NCI-H69 (cell line): ENCODE data around the gene MAPK4.

Source experiments
- DNase-seq: peaks from one replicate; lab custom pipeline; 2025; lab: John Stamatoyannopoulos, UW

MAPK4 gene

DNA sequence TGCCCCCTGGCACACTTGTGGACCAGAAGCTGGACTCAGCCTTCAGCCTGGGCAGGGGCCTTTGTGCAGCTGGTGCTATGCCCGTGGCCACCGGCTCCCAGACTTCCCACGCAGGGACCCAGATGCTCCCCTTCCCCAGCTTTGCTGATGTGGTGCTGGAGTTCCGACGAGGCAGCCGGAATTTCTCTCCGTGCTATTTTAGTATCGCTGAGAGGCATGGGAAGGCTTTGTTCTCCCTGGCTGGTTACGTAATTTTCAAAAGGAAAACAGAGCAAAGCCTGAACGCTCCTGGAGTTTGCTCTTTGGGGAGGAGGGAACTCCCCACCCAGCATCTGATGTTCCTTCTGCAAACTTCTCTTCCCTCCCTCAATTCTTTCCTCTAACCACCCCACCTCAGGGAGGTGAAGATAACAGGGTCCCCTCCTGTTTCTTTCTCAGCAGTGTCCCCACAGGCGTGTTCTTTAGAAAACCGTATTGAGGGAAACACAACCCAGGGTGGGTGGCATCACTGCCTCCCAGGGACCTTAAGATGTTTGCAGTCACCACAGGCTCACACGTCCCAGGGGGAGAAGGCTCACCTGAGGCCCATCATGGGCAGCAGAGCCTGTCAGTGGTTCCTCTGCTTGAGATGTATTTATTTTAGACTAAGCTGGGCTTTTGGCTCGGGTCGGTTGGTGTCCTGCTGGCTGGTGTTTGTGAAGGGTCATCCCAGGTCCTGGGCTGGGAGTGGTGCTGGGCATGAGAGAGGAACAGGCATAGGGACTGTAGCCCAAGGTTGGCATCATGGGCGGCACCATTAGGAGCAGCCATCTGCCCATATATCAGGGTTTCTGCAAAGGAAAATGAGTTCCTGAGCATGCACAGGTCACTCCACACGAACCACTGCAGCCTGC lies 95.0 kb downstream of the MAPK4 start:
- DNase-seq, result peak; percentile 95

DNA sequence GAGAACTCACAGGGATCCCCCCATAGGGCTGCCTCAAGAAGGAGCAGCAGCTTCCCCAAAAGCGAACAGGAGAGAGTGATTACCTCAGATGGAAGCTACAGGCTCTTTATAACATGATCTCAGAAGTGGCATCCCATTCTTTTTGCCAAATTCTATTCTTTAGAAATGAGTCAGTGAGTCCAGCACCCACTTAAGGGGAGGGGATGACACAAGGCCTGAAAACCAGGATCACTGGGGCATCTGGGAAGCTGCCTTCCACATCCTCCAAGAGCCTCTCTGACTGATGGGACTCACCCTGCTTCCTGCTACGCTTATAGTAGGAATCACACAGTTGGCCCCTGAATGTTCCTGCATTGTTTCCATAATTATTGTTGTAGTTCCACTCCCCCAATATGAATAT lies 96.5 kb downstream of the MAPK4 start:
- no peak for DNase-seq

DNA sequence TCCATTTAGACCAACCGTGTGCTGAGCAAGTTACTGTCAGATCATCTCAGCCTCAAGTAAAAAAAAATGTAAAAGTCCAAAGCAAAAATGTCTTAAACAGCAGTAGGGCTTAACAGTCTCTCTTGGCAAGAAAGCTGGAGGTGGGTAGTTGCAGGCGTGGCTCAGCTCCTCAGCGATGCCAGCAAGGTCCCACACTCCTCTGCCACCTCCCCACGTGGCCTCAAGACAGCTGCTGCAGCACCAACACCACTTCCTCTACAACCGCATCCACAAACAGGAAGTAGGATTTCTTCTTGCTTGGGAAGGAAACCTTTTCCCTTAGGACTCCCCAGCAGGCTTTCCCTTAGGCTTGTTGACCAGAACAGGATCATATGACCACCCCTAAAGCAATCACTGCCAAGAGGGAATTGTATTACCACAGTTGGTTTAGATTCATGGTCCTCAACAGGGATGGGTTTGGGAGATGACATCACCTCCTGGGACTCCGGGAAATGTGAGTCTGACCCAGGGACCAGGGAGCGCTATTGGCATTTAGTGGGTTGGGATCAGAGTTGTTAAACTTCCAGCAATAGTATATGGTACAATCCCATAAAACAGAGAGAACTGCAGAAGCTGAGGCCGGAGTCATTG lies 97.1 kb downstream of the MAPK4 start:
- peak; percentile 56 for DNase-seq

DNA sequence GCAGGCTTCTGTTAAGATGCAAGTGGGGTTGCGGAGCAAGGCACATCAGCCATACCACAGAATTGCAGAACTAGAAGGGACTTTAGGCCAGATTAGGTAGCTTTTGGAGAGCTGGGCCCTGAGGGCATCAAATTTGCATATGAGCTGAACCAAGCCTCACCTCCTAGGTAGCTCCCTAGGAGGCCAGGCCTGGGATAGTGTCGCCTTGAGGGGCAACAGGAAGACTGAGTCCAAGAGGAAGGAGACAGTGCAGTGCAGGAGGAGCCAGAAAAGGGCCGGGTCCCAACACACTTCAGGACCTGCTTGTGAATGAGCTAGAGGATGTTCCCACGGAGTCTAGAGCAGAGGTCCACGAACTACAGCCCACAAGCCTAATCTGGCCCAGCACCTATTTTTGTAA lies 98.7 kb downstream of the MAPK4 start:
- no peak for DNase-seq

DNA sequence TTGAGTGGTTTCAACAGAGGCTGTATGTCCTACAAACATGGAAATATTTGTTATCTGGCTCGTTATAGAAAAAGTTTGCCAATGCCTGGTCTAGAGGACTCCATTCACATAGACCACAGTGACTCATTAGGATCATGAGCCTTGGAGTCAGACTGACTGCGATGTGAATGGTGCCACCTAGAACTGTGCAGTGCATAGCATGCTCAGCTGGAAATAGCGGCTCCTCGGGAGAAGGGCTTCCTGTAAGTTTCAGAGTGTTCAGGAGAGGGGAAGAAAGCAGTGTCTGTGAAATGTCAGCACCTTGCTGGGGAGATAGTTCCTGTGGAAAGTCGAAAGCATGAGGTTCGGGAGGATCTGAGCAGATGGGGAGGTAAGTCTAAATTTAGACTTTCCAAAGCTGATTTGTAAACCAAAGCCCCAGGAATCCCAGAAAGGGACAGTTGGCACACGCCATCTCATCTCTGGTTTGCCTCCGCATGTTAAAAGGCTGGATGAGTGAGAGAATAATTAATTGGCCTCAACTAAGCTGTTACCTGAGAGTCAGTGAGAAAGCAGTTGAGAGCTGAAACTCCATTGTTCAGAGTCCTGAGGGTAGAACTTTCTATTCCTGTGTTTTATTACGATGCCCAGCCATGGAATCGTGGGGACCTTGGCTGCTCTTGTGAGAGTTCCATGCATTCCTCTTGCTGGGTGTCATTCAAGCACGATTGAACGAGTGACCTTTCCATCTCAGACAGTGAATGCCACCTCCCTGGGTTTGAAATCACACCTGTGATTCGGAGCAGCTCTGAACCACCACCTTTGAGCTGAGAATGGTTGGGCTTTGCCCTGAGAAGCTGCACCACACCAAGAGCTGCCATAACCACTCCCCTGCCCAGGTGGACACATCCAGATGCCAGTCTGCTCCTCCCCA lies 99.5 kb downstream of the MAPK4 start:
- peak; percentile 51 for DNase-seq

DNA sequence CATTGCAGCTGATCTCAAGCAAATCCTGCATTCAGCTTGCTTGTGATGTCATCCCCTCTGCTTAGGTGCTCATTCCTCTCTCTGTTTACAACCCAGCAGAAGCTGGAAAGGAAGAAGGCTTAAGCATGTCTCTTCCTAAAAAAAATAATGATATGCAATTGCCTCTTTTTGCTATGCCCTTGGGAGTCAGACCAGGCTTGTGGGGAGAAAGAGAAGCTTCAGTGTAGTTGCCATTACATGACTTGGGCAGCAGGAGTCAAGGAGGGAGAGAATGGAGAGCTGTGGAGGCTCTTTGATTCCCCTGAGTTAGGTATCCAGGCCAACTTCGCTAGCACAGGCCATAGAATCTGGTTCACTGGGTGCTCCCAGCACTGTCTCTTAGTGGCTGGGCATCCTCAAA lies 101.1 kb downstream of the MAPK4 start:
- no peak for DNase-seq

DNA sequence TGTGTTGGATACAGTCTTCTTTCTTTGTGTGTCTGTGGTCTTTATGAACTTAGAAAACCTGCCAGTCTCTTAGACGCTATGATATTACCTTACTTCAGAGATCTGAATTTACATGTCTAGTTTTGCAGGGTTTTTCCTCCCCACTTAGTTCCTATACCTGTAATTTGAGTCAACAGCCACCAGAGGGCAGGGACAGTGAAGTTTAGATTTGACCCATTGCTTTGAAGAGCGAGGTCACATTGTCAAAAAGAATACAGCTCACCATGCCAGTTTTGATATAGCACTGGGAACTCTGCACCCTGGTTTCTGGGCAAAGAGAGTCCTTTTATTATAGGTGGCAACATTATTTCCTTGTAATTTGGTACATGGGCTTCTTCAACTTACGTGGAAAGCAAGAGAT lies 102.3 kb downstream of the MAPK4 start:
- DNase-seq, result peak; percentile 51

DNA sequence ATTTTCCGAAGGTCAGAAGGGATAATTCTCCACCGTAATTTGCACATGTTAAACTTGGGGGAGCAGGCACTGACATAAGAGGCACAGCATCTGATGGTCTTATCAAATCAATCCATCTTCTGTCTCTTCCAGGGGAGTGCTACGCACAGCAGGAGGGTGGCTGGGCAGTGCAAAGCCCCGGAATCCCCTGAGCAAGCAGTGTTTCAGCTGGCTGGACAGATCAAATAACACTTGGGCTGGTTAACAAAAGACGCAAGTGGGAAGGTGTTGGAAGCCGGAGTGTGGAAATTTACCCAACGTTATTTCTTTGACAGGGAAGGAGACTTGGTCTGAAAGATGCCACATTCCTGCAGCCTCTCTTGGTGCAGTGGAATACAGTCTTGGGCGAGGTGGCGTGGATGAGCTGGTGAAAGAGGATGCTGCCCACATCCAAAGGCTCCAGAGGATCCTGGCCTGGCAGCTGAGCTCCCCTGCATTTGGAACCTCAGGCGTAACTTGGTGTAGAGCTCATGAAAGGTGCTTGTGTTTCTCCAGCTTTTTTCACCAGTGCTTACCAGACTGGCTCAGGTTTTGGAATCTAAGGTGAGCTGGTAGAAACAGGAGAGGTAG lies 103.0 kb downstream of the MAPK4 start:
- peak; percentile 28 for DNase-seq

DNA sequence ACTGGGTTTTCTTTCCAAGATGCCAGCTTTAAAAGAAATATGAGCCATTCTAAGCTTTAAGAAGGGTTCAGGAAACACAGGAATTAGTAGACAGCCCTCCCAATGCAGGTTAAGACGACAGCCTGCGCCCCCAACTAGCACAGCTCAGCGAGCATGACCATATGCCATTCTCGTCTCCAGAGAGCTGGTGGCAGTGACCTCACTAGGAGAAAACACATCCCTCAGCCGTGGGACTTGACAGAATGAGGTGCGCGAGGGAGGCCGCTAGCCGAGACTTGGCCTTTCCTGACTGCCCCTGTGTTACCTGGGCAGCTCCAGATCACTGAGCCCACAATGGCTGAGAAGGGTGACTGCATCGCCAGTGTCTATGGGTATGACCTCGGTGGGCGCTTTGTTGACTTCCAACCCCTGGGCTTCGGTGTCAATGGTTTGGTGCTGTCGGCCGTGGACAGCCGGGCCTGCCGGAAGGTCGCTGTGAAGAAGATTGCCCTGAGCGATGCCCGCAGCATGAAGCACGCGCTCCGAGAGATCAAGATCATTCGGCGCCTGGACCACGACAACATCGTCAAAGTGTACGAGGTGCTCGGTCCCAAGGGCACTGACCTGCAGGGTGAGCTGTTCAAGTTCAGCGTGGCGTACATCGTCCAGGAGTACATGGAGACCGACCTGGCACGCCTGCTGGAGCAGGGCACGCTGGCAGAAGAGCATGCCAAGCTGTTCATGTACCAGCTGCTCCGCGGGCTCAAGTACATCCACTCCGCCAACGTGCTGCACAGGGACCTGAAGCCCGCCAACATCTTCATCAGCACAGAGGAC lies 103.9 kb downstream of the MAPK4 start:
- DNase-seq, result no peak

DNA sequence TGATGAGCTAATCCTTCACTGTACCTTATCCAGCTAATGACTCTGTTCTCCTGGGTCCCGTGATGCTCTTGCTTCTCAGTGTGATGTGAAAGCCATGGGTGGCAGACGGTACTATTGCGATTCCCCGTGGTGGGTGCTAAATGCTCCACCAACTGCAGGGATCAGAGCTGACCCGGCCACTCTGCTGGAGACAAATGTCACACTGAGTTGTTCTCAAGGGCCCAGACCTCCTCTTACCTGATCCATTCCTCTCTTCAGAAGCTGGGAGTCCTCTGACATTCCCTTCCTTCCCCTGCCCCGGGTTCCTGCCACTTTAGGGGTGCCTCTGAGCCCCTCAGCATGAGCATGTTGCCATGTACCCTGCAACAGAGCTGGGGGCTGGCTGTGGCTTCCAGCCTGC lies 105.1 kb downstream of the MAPK4 start:
- no peak for DNase-seq

DNA sequence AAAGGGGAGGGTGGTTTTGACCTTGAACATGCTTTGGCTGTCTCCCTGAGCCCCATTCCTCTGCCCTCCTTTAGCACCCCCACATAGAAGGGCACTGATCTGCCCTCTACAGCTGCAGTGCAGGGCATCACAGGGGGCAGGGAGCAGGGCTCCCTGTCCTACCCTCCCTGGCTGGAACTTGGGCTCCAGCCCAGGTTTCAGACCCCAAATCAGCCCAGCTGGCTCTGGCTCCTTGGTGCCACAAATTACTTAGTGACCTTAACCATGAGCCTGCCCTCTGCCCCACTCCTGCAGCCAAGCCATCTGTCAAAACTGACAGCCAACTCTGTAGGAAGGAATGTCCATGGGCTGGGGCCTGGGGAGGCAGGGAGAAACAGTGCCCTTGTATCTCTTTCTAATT lies 105.6 kb downstream of the MAPK4 start:
- DNase-seq, result peak; percentile 37

DNA sequence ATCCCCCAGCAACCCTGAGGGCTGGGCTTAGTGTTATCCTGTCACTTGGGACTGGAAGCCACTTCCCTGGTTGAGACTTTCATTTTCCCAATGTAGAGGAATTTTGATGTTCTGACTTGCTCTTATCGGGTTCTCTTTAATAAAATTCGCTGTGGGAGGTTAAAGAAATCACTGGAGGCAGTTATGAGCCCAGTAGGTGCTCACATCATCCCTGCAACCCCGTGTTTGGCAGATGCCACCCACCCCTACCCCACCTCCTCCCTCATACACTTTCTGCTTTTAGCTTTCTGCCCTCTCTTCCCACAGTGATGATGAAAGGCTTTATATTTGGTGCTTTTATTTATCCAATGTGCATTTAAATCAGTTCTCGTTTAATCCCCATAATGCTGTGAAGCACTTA lies 106.6 kb downstream of the MAPK4 start:
- DNase-seq, result no peak

DNA sequence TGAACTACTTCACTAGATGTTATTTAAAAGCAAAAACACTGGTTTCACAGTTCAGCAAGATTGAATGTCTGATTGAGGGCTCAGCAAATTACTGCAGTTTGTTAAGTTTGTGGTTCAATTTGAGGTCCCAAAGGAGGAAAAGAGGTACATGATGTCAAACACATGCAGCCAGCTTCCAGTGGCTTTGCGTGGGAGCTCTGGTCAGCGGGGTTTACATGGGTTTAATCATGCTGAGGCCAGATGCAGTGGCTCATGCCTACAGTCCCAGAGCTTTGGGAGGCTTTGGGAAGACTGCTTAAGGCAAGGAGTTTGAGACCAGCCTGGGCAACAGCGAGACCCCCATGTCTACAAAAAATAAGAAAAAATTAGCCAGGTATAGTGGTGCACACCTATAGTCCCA lies 111.5 kb downstream of the MAPK4 start:
- DNase-seq, result no peak

DNA sequence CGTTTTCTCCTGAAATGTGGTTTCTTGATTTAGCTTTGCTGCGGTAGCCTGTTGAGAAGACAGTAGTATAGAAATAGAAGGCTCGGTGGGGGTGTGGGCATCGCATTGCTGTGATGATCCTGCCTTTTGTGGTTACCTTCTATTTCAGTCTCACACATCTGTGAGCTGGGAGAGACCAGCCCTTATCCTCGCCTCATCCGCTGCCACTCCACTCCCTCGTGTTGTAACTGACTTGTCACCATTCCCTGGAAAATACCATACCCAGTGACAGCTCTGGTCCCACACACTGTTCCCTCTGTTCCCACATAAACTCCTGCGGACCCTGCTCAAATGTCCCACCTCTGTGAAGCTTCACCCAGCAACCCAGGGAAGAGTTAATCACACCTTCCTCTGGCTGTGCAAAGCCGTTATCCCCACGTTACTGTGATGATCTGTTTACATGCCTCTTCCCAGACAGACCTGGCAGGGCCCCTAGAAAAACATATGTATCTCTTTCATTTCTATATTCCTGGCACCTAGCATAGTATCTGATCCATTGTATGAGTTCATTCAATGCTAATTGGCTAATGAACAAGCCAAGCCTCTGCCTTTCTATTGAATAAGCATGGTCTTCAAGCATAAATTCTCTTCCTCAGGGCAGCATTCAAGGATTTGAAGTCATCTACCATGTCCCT lies 114.6 kb downstream of the MAPK4 start:
- DNase-seq, result peak; percentile 38

DNA sequence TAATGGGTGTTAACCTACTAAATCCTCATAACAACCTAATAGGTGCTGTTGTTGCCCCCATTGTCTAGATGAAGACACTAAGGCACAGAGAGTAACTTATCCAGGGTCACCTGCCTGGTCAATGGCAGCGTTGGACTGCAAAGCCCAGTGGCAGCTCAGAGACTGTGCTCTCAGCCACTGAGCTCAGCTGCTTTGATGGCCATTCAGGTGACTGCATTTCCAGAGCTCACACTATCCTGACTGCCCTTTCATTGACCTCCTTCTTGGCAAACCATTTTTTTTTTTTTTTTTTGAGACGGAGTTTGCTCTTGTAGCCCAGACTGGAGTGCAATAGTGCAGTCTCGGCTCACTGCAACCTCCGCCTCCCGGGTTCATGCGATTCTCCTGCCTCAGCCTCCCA lies 115.2 kb downstream of the MAPK4 start:
- no peak for DNase-seq

DNA sequence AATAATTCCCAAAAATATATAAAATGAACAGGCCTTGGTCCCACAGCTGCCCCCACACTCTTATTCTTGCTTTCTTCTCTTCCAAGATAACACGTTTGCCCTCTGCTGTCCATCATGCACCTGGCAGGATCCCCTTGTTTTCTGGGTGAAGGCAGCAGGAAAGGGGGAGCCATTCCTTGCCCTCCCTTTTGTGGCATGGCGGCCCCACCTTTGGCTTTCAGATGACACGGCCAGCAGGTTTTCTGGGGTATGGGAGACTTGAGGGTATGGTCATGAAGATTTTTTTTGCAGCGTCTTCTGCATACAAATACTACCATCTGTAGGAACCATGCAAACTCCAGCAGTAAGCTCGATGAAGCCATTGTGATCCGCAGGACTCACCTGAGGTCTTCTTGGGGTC lies 118.8 kb downstream of the MAPK4 start:
- DNase-seq, result no peak

DNA sequence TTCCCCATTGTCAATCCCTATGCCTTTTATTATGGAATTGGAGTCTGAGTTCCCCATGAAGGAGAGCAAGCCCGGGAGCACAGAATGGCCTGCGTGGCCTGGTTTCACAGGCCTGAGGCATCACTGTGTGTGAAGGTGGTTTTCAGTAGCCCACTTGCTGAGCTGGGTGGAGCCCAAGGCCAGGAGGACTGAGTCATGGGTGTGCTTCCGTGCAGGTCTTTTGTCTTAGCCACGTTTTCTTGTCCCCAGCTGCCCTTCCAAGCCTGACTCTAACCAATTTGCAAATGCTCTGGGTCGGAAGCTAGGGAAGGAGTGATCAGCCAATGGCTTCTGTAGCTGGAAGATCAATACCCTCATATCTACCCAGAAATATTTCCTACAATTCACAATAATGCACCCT lies 119.2 kb downstream of the MAPK4 start:
- peak; percentile 92 for DNase-seq

DNA sequence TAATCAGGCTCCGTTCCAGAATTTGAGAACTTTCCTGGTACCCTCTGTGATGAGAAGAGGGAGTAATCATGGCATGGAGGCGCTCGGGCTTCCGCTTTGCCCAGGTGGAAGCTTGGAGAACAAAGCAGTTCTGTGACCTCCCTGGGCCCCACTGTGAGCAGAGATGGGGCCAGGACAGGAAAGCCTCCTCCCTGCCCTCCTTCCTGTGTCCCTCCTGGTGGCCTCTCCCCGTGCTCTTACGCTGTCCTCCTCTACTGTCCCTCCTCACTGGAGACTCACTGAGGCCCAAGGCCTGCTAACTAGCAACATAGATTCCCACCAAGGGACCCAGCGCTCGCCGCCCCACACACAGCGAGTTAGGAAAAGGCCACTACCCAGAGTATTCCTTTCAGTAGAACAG lies 119.8 kb downstream of the MAPK4 start:
- DNase-seq, result no peak

DNA sequence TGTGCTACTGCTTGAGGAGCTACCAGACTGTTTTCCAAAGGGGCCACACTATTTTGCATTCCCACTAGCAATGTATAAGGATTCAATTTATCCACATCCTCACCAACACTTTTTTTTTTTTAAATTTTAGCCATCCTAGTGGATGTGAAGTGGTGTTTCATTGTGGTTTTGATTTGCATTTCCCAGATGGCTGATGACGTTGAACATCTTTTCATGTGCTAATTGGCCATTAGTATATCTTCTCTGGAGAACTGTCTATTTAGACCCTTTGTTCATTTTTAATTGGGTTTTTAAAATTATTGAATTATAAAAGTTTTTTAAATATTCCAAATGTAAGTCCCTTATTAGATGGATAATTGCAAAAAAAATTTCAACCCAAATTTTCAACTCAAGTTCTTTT lies 121.1 kb downstream of the MAPK4 start:
- DNase-seq, result no peak

DNA sequence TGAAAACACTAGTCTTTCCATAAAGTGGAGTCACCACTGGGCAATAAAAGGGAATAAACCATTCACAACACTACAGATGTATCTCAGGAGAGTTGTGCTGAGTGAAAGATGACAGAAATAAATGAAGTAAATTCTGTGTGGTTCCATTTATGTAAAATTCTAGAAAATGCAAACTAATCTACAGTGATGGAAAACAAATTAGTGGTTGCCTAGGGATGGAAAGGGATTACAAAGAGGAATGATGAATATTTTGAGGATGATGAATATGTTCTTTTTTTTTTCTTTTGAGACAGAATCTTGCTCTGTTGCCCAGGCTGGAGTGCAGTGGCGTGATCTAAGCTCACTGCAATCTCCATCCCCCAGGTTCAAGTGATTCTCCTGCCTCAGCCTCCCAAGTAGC lies 123.0 kb downstream of the MAPK4 start:
- DNase-seq, result no peak

DNA sequence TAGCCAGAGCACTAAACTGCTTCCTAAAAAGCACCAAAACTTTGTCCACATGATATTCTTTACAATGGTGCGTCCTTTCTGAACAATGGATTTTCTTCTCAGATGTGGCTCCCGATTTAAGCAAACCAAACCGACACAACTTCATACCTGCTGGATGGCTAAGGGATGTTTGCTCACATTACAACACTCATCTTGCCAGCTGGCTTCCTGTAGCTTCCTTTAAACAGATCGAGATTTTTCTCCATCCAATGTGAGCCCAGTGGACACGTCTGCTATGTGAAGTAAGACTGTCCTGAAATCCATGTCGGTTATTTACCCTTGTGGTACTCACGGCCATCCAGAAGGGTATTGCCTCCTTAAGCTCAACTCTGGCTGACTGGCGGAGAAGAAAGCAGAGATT lies 126.5 kb downstream of the MAPK4 start:
- no peak for DNase-seq
